SK-N-DZ (cell line): Measurements from ENCODE around the gene IL36G.

Experiments
- DNase-seq: peaks from one replicate; pipeline ENCODE4 v3.0.0-alpha.2; 2015; ENCODE audit warnings: low spot score

The IL36G gene

DNA sequence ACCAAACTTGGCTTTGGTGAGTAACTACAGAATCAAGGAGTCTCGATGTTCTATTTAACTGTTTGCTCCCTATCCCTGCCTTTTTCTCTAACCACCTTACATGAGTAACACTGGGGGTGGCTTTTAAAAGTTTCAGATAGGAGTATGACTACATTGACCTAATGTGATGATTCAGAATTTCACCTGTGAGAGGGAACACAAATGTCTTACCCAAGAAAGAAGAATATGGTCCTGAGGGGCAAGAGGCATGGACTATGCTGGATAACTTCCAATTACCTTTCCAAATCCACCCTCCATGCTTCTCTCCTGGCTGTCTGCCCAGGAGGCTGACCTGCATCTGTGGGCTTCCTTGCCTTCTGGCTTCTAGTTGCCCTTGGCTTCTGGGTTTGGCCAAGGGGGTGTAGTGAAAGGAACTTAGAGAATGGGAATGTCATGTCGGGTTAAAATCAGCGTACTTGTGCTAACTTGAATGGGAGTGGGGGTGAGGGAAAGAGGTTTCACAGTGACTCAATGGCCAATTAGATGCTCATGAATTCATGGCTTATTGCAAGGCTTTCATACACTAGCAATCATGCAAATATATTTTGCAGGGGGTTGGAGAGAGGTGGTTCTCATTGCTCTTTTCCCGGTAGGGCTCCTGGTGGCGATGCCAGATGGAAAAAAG lies 5.3 kb upstream of the IL36G start:
- no peak for DNase-seq

DNA sequence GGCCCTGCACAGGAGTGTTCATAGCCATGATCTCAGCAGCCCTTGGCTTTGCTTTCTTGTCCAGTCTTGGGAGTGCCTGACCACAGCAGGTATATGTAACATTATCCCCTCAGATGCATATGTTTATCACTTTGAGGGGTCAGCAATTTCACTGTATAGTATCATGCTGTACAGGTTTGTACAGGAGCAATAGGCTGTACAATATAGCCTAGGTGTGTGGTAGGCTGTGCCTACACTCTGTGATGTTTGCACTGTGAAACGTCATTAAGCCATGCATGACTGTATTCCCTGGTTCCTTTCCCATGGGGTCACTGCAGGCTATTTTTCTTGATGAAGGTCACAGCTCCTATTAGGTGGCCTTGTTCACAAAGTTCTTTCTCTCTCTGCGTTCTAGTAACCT lies 4.7 kb upstream of the IL36G start:
- DNase-seq, result no peak

DNA sequence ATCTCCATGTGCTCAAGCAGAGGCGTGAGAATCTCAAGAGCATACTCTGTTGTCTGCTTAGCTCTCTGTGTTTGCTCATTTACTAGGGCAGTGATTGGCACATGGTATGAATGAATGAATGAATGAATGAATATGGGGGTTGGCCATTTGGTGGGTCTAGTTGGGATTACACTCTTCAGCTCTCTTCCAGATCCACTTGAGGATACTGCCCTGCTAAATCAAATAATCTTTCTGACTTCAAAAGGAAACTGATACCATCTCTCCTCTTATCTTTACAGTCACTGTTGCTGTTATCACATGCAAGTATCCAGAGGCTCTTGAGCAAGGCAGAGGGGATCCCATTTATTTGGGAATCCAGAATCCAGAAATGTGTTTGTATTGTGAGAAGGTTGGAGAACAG lies 1.9 kb downstream of the IL36G start:
- DNase-seq, result no peak

DNA sequence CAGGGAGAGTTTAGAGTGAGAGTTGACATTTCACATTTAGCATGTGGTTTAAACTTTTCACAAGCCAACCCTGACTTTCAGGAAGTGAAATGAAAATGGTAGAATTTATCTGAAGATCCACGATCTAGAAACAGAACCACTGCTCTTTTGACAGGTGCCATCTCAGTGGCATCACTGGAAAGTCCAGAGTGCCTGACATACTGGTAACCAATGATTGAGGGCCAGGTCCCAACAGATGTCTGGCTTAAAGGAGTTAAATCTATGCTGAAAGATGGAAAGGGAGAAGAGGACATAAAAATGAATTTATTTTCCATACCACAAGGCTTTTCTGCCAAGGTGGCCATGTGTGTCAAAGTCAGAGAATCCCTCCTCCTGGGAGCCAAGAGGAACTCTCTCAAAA lies 2.7 kb downstream of the IL36G start:
- no peak for DNase-seq

DNA sequence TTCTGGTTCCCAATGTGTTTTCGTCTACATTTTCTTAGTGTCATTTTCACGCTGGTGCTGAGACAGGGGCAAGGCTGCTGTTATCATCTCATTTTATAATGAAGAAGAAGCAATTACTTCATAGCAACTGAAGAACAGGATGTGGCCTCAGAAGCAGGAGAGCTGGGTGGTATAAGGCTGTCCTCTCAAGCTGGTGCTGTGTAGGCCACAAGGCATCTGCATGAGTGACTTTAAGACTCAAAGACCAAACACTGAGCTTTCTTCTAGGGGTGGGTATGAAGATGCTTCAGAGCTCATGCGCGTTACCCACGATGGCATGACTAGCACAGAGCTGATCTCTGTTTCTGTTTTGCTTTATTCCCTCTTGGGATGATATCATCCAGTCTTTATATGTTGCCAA lies 7.3 kb downstream of the IL36G start:
- no peak for DNase-seq

DNA sequence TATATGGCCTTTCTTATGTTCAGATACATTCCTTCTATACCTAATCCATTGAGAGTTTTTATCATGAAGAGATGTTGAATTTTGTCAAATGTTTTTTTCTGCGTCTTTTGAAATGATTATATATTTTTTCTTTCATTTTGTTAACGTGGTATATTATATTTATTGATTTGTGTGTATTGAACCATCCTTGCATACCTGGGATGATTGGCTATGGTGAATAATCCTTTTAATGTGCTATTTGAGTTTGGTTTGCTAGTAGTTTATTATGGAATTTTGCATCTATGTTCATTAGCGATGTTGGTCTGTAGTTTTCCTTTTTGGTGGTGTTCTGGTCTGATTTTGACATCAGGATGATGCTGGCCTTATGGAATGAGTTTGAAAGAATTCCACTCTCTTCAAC lies 11.8 kb downstream of the IL36G start:
- no peak for DNase-seq

DNA sequence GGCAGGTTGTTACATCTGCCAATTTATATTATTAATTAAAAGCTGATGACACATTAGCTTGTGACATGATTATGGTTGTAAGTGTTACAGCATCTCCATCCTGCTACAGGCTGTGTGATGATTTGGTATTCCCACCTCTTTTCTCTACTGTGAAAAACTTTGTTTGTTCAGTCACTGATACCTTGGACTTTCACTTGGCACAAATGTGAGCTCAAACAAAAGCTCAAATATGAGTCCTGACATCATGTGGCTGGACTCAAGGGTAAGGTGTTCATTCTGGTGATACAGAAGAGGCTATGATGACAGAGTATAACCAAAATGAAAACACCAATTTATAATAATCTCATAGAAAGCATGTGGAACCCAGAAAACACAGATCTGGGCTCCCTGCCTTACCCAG lies 16.0 kb downstream of the IL36G start:
- DNase-seq, result no peak

DNA sequence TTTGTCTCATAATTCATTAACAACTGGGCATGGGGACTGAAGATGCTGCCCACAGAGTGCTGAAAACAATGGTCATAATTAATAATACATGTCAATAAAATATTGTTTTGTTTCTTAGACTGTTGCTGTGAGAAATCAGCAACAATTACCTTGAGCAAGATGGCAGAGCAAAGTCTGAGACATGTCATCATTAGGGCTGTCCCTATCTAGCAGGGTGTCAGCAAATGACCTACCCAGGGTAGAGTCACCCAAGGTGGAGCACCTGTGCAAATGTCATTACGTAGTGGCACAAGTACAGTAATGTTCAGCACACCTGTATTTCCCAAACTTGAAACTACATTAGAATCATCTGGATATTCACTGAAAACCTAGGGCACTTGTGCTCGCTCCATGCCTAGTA lies 16.8 kb downstream of the IL36G start:
- DNase-seq, result no peak

DNA sequence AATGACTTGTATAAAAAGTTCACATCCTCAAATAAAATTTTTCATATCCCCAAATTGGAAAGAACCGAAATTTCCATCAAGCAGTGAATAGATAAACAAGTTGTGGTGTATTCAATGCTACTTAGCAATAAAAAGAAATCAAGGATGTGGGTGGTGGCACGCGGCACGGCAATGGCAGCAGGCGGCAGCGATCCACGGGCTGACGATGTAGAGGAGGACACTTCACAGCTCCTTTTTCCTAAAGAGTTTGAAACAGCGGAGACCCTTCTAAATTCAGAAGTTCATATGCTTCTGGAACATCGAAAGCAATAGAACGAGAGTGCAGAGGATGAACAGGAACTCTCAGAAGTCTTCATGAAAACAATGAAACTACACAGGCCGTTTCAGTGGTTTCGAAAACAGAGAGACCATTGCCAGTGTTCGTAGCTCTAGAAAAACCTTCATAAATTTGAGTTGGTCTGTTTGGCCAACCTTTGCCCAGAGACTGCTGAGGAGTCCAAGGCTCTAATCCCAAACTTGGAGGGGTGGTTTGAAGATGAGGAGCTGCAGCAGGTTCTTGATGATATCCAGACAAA lies 17.6 kb downstream of the IL36G start:
- no peak for DNase-seq

DNA sequence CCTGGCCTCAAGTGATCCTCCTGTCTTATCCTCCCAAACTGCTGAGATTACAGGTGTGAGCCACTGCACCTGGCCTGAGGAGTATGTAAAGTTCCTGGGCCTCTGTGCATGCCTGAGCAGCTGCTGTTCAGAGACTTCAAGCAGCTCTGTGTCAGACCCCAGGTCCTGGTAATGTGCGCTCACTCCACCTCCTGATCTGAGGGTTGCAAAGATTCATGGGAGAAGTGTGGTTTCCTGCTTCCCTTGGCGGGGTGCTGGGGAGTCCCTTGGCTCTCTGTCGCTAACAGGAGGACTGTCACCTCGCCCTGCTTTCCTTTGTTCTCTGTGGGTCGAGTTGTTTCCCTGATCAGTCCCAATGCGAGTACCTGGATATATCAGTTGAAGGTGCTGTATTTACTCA lies 18.8 kb downstream of the IL36G start:
- DNase-seq, result no peak

DNA sequence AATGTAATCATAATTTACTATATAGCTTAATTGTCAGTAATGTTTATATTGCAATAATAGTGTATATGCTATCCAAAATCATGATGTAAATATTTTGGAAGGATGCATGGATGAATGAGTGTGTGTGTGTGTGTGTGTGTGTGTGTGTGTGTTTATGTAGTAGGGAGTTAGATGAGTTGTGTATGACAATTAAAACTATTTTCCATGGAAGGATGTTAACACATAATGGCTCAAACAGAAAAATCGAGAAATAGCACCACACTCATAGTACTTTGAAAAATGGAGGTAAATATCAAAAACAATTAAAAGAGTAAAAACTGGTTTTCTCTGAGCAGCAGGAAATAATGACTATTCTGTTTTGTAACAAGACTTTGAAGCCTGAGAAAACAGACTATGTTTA lies 19.3 kb downstream of the IL36G start:
- no peak for DNase-seq

DNA sequence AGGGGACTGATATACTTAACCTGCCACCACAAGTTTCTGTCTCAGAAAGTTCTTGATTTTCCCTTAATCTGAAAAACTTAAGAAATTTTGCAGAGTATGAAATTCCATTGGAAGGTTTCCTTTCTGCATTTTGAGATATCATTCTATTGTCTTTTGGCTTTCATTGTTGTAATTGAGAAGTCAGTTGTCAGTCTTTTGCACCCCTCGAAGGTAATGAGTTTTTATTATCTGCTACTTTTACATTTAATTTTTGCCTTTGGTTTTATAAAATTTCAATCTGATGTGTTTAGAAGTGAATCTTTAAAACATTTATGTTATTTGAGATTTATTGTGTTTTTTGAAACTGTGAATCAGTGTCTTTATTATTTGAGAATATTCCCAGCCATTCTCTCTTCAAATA lies 22.6 kb downstream of the IL36G start:
- no peak for DNase-seq

DNA sequence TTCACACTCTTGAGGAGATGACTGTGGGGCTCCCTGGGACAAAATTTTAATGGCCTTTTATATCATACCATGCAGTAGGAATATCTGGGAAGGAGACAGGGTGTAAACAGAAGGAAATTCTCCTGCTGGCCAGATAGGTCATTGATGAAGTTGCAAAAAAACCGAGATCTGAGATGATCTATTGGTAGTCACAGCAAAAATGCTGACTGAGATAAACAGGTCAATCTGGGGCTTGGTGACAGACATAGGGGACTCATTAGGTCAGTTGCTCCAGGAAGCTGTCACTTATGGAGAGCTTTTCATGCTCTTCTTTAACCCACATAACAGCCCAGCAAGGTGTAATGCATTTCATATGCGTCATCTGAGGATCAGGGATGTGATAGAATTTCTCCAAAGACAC lies 24.9 kb downstream of the IL36G start:
- DNase-seq, result no peak

DNA sequence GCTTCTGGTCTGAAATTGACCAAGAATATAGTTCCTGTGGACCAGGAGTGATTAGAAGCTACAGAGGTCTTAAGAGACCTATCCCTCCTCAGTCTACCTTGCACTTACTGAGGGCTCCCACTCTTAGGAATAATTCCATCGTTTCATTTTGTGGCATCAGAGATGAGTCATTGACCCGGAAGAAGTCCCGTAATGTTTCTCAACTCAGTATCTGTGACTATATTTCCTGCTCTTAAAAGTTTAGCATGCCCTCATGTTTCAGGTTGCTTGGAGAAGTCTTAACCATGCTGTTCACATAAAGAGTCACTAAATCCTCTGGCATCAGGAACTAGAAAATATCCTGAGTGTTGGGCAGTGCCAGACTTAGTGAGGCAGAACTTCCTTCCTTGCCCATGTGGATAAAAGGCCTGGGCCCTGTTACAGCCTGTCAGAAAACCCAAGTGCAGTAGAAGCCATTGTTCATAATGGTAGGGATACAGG lies 27.3 kb downstream of the IL36G start, which contains the start of gene IL36A:
Gene IL36A (plus strand): TSS at position 430 of the 480 bp plus-strand sequence. CDS start 413 bp downstream, outside the sequence.
- no peak for DNase-seq

DNA sequence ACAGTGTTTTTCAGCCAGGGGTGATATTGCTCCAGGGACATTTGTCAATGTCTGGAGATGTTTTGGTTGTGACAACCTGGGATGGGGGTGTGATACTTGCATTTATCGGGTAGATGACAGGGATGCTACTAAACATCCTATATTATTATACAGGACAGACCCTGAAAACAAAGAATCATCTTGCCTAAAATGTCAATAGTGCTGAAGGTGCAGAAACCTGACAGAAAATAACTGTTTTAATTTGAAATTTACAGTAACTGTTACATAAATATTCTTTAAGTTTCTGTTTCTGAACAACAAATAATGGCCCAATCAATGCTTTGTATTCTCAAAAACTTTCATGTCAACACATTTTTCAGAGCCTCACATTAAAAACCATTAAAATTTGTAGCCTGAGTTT lies 29.4 kb downstream of the IL36G start:
- DNase-seq, result no peak

DNA sequence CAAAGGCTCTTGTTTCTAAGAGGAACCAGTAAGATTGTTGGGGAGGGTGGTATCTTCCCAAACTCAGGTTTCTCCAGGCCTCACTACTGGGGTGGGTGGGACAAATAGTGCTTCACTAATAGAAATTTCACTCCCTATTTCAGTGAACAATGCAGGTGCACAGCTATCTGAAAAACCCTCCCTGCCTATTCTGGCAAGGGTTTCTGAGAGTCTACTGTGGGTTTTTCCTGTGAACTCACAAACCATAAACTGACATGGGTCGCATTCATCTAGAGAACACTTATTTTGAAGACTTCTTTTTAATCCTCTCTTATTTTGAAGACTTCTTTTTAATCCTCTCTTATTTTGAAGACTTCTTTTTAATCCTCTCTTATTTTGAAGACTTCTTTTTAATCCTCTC lies 31.8 kb downstream of the IL36G start:
- DNase-seq, result no peak

DNA sequence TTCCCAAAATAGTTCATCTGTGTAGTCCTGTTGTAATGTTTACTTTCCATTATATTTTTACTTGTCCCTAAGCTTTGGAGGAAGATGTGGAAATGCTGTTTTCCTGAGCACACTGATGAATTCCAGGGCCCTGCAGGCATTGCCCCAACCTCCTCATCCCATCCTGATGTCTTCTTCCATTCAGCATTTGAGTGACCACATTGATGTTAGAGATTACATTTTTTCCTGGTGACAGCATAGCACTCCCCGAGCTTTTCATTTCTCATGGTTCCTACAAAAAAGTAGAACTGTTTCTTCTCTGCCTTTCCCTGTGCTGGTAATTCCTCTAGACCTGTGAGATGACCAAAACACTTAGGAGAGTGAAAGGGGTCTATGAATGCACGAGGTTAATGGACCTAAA lies 32.3 kb downstream of the IL36G start:
- DNase-seq, result no peak

DNA sequence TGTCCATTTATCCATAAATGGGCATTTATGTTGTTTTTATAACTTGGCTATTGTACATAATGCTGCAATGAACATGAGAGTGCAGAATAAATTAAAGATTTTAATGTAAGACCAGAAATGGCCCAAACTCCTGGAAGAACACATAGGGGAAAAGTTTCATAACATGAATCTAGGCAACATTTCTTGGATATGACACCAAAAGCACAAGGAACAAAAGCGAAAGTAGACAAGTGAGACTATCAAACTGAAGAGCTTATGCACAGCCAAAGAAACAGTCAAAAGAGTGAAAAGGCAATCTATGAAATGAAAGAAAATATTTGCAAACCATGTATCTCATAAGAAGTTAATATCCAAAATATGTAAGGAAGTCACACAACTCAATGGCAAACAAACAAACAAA lies 33.3 kb downstream of the IL36G start:
- no peak for DNase-seq

DNA sequence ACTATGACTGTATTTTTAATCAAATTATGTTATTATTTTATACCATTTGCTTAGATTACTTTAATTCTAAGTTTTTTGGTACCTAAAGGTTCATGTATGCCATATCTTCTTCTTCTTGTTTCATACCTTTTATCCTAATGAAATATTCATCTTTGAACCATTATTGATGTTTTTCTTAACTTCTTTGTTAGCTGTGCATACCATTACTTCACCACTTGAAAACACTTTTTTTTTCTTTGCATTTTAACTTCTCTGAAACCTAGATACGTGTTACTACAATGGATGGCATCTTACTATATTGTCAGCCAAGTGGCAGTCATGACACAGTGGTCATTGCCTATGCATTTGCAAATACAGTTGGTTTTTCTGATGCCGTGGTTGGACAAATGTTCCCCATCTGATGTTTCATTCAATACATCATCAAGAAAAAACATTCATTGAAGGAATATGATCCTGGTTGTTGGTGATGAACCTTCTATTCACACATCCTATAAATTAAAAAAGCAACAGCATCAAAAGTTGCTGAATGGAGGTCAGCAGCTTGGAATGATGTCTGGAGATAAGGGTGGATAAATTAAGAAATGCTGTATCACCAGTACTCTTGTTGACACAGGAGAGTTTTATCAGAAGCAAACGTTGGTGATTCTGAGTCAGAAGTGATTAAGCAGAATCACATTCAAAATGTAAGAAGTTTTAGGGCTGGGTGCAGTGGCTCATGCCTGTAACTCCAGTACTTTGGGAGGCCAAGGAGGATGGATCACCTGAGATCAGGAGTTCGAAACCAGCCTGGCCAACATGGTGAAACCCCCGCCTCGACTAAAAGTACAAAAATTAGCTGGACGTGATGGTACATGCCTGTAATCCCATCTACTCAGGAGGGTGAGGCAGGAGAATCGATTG lies 34.9 kb downstream of the IL36G start:
- DNase-seq, result no peak

DNA sequence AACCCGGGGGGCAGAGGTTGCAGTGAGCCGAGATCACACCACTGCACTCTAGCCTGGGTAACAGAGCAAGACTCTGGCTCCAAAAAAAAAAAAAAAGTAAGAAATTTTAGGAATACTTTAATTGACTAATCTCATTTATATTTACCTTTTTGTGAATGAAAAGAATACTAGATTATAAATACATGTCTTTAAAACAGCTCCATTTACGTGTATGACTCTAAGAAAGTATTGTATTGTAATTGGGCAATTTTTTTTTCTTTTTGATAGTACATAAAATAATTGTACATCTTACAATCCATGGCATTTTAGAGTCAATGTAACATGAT lies 35.5 kb downstream of the IL36G start:
- DNase-seq, result no peak

DNA sequence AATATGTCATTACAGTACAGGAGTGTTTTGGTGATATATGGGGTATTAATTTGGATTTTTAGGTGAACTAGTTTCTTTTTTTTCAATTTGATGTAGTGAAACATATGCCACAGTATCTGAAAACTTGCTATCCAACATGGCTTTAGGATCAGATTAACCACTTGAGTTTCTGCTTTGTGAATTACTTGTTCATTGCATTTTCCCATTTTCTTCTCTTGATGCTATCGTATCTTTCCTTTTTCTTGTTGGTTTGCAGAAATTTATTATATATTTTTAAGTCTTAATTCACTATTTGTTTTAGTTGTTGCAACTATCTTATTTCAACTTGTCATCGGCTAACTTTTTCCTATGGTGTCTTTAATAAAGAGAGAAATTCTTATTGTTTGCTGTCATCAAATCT lies 36.3 kb downstream of the IL36G start:
- DNase-seq, result no peak

DNA sequence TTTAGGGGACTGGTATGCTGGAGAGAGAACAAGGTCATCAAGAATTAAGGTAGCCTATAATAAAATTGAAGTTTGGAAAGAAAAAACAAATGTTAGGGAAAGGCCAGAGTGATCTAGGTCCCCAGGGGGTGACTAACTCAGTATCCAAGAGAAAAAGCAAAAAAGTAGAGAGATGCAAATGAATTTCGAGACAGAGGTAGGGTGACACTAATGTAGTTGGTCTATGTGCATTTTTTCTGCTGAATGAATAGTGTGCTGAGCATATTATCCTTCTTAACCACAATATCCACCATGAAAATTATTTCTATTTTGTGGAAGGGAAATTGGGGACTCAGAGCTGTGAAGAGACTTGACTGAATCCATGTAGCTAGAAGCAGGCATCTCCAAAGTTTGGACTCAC lies 37.2 kb downstream of the IL36G start:
- DNase-seq, result no peak

DNA sequence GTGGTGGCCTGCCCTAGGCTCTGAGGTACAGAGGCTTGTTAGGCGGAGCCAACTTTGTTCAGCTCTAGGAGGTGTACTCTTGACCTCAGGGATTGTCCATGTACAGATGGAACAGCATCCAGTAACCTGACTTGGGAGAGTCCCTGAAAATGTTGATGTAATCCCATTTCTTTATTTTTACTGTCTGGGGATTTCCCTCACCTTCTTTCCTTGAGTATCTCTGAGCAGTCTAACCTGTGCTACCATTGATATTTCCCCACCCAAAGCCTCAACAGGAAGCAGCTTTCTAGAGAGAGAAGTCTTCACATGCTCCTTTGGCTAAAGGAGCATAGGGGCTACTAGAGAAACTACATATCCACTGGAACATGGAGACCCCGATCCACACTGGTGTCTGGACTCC lies 37.8 kb downstream of the IL36G start:
- DNase-seq, result no peak
